OCI-LY7 (cell line): ENCODE measurements around the gene ENG. TPM values are rescaled to one million over a fixed set of nuclear protein-coding genes. Genes with fewer than 3 reads are reported as not detected.

Experiments used
- BruUV-seq: library from RNA; stranded (reverse); fragments of 400-500 nt; replicated peaks from 2 replicates; lab custom pipeline; 2021; lab: Mats Ljungman, UMichigan
- CTCF ChIA-PET: fragments of 300-600 bp; sonication (Branson Sonifier 250); formaldehyde crosslinking; loops from one replicate; lab custom pipeline; 2022; ENCODE audit warnings: antibody characterized with exemption; ENCODE audit not compliant: unreplicated experiment; lab: Charles Lee
- POLR2A ChIA-PET: fragments of 300-600 bp; sonication (Branson Sonifier 250); formaldehyde crosslinking; loops from one replicate; lab custom pipeline; 2022; ENCODE audit warnings: antibody characterized with exemption; lab: Charles Lee
- DNase-seq: peaks from one replicate; pipeline ENCODE4 v3.0.0-alpha.2; 2015; ENCODE audit warnings: low spot score
- H2AFZ ChIP-seq: fragments of 200-600 bp; sonication (generic), shearing (Covaris generic); 2 replicates; pipeline ENCODE4 v1.6.1; 2014; ENCODE audit warnings: mild to moderate bottlenecking, antibody characterized with exemption, low read length, moderate library complexity
- H3K27ac ChIP-seq: fragments of 200-600 bp; sonication (generic); 2 replicates; pipeline ENCODE4 v1.5.1; 2014; ENCODE audit warnings: mixed run types, low read depth, mild to moderate bottlenecking, moderate library complexity, low read length, inconsistent platforms; ENCODE audit not compliant: poor library complexity, severe bottlenecking
- H3K36me3 ChIP-seq: fragments of 200-600 bp; sonication (generic); 2 replicates; pipeline ENCODE4 v1.6.1; 2014; ENCODE audit warnings: mild to moderate bottlenecking, antibody characterized with exemption, low read length, moderate library complexity, mixed read lengths; ENCODE audit not compliant: insufficient read depth
- H3K4me1 ChIP-seq: fragments of 200-600 bp; sonication (generic); 2 replicates; pipeline ENCODE4 v1.5.1; 2014; ENCODE audit warnings: mild to moderate bottlenecking, low read length; ENCODE audit not compliant: insufficient read depth, poor library complexity, severe bottlenecking
- H3K4me2 ChIP-seq: fragments of 200-600 bp; sonication (generic); 2 replicates; pipeline ENCODE4 v1.6.1; 2014; ENCODE audit warnings: mild to moderate bottlenecking, low read length
- H3K4me3 ChIP-seq: fragments of 200-600 bp; sonication (generic); 2 replicates; pipeline ENCODE4 v1.5.1; 2014; ENCODE audit warnings: mild to moderate bottlenecking, low read depth, low read length; ENCODE audit not compliant: poor library complexity, severe bottlenecking
- H3K79me2 ChIP-seq: fragments of 200-600 bp; sonication (generic); 2 replicates; pipeline ENCODE4 v1.6.1; 2016; ENCODE audit warnings: low read depth, mild to moderate bottlenecking, low read length, moderate library complexity, mixed read lengths; ENCODE audit not compliant: insufficient read depth
- H3K9me2 ChIP-seq: fragments of 200-600 bp; sonication (generic); 2 replicates; pipeline ENCODE4 v1.6.1; 2016; ENCODE audit warnings: mild to moderate bottlenecking, low read length, mixed read lengths; ENCODE audit not compliant: insufficient read depth
- H3K9me3 ChIP-seq: fragments of 200-600 bp; sonication (generic); 2 replicates; pipeline ENCODE4 v1.6.1; 2014; ENCODE audit warnings: mild to moderate bottlenecking, mixed run types, low read length, mixed read lengths
- H4K20me1 ChIP-seq: fragments of 200-600 bp; sonication (generic); 2 replicates; pipeline ENCODE4 v1.6.1; 2014; ENCODE audit warnings: mild to moderate bottlenecking, antibody characterized with exemption, low read length, moderate library complexity, mixed read lengths; ENCODE audit not compliant: insufficient read depth
- CTCF ChIP-seq: fragments of 200-600 bp; sonication (generic); conservative IDR thresholded peaks from 2 replicates; pipeline ENCODE4 v1.5.1; 2014; ENCODE audit warnings: mild to moderate bottlenecking, antibody characterized with exemption, low read length, moderate library complexity, mixed read lengths
- EZH2phosphoT487 ChIP-seq: fragments of 200-600 bp; sonication (generic); IDR thresholded peaks from 2 replicates; pipeline ENCODE4 v1.6.1; 2018; ENCODE audit warnings: low read depth, borderline replicate concordance, mild to moderate bottlenecking, mixed run types, antibody characterized with exemption, low read length, moderate library complexity, mixed read lengths
- intact Hi-C: fragments of 100-400 bp; cut with micrococcal nuclease; formaldehyde crosslinking; loops from one replicate; pipeline ENCODE4 v1.10.0; 2022; ENCODE audit not compliant: unreplicated experiment
- total RNA-seq, 2 experiments: library from RNA; depleted of rRNA in 1 of 2; stranded (reverse); fragments of >200 nt in 1 of 2; shearing (Covaris generic) in 1 of 2; gene quantifications; 2 replicates each; pipeline ENCODE4 v1.2.3, GENCODE V29; 2014 to 2022

Gene ENG
- total RNA-seq, 2 experiments from 2014 or later, result not detected

- TF ChIP-seq CTCF (no peak), EZH2phosphoT487 (no peak)
- H3K4me3 ChIP-seq, result no peak overlapping the region
- DNase-seq, result no peak
- H3K4me1 ChIP-seq, result peaks cover 19% of the 10 kb centered on the region
- H3K79me2 ChIP-seq, result peaks cover 46% of the 10 kb centered on the region
- no peak overlapping the region for H3K27ac ChIP-seq
- H2AFZ ChIP-seq, result no peak overlapping the region
- no peaks in the 10 kb centered on the region for H3K9me2 ChIP-seq
- CTCF ChIA-PET, result no interaction called here
- no peak overlapping the region for H3K4me2 ChIP-seq
- intact Hi-C loops, result no loop called here
- BruUV-seq, result no TSS peak
- H3K36me3 ChIP-seq, result peaks cover 81% of the 10 kb centered on the region
- H4K20me1 ChIP-seq, result peaks cover 36% of the 10 kb centered on the region
- H3K9me3 ChIP-seq, result no peaks in the 10 kb centered on the region
- POLR2A ChIA-PET, result interaction anchor here (1.5 kb wide), 1 partner anchor 16 kb away, joined by 3 read pairs; no protein-coding TSS in a partner anchor
These were observed 65.3 kb downstream of the ENG start for GRCh38 chr9:127789179-127789578.

- ChIA-PET POLR2A (interaction anchor here (0.6 to 1.5 kb wide), 3 partner anchors 8 to 17 kb away, joined by 3 to 4 read pairs (median 3); no protein-coding TSS in a partner anchor), CTCF (no interaction called here)
- Histone ChIP-seq H3K9me2 (no peaks in the 10 kb centered on the region), H3K9me3 (no peaks in the 10 kb centered on the region), H3K27ac (no peak overlapping the region), H3K4me1 (peaks cover 26% of the 10 kb centered on the region), H3K4me3 (no peak overlapping the region), H3K79me2 (peaks cover 46% of the 10 kb centered on the region), H4K20me1 (peaks cover 36% of the 10 kb centered on the region), H3K4me2 (no peak overlapping the region), H3K36me3 (peaks cover 76% of the 10 kb centered on the region), H2AFZ (no peak overlapping the region)
- intact Hi-C loops, result no loop called here
- BruUV-seq, result no TSS peak
- DNase-seq, result no peak
- TF ChIP-seq CTCF, result no peak
- no peak for TF ChIP-seq EZH2phosphoT487
These were observed 66.0 kb downstream of the ENG start for GRCh38 chr9:127788337-127789011.

GRCh38 chr9:127786773-127787104 lies 67.7 kb downstream of the ENG start:
- no peak for DNase-seq
- no TSS peak for BruUV-seq
- Histone ChIP-seq H4K20me1 (peaks cover 32% of the 10 kb centered on the region), H3K36me3 (peaks cover 58% of the 10 kb centered on the region), H3K27ac (peak overlapping the region; percentile 89), H3K79me2 (peaks cover 46% of the 10 kb centered on the region), H3K4me1 (peaks cover 42% of the 10 kb centered on the region), H2AFZ (no peak overlapping the region), H3K4me2 (peak overlapping the region; percentile 86), H3K9me3 (no peaks in the 10 kb centered on the region), H3K9me2 (no peaks in the 10 kb centered on the region), H3K4me3 (peak overlapping the region; percentile 88)
- ChIA-PET POLR2A (interaction anchor here (0.8 to 0.9 kb wide), 2 partner anchors 9 to 18 kb away, joined by 3 read pairs; no protein-coding TSS in a partner anchor), CTCF (no interaction called here)
- intact Hi-C loops, result loop anchor here (1.0 to 2.0 kb wide), 4 partner anchors 8 to 130 kb away; partner anchors contain the start of genes FPGS, SH2D3C and ST6GALNAC4
- TF ChIP-seq CTCF, result peak; percentile 85
- TF ChIP-seq EZH2phosphoT487, result no peak
